IMR-90 (cell line): ENCODE measurements around the gene CARD19. TPM values are rescaled to one million over a fixed set of nuclear protein-coding genes. Genes with fewer than 3 reads are reported as not detected.

ENCODE experiments used
- ATAC-seq: fragments of 200-7000 bp; cut with Tn5 transposase; 2 replicates; pipeline ENCODE4 v1.9.1; 2020; ENCODE audit warnings: low read depth, mild to moderate bottlenecking, moderate library complexity
- BruUV-seq: library from RNA; stranded (reverse); fragments of 400-500 nt; replicated peaks from 2 replicates; lab custom pipeline; 2021; lab: Mats Ljungman, UMichigan
- CTCF ChIA-PET: fragments of 300-600 bp; formaldehyde crosslinking; extraction: SDS; loops from one replicate; lab custom pipeline; 2021; ENCODE audit warnings: antibody characterized with exemption; lab: Yijun Ruan, JAX
- POLR2A ChIA-PET: fragments of 300-600 bp; sonication (Branson Sonifier 250); formaldehyde crosslinking; loops from one replicate; lab custom pipeline; 2022; ENCODE audit warnings: antibody characterized with exemption; ENCODE audit not compliant: unreplicated experiment; lab: Charles Lee
- DNase-seq: peaks from one replicate; pipeline ENCODE4 v3.0.0; 2013
- H2AFZ ChIP-seq: replicated peaks from 2 replicates; pipeline ENCODE3; 2013; ENCODE audit warnings: low read length, mild to moderate bottlenecking; ENCODE audit not compliant: poor library complexity
- H2AK5ac ChIP-seq: 2 replicates; pipeline ENCODE4 v1.6.1; 2013; ENCODE audit warnings: low read depth, low read length, inconsistent platforms
- H2AK9ac ChIP-seq: replicated peaks from 2 replicates; pipeline ENCODE3; 2013; ENCODE audit warnings: mild to moderate bottlenecking, low read depth, low read length, moderate library complexity; ENCODE audit not compliant: poor library complexity
- H2BK120ac ChIP-seq: 2 replicates; pipeline ENCODE4 v1.6.1; 2013; ENCODE audit warnings: low read depth, low read length, inconsistent platforms
- H2BK15ac ChIP-seq: 3 replicates; pipeline ENCODE4 v1.6.1; 2013; ENCODE audit warnings: low read depth, low read length, inconsistent platforms
- H2BK20ac ChIP-seq: 2 replicates; pipeline ENCODE4 v1.6.1; 2013; ENCODE audit warnings: low read depth, mild to moderate bottlenecking, inconsistent platforms, low read length, moderate library complexity
- H2BK5ac ChIP-seq: 2 replicates; pipeline ENCODE4 v1.6.1; 2013; ENCODE audit warnings: mild to moderate bottlenecking, low read depth, low read length, inconsistent platforms; ENCODE audit not compliant: poor library complexity, severe bottlenecking
- H3K14ac ChIP-seq: replicated peaks from 2 replicates; pipeline ENCODE4 v1.6.1; 2013; ENCODE audit warnings: low read depth, low read length, inconsistent platforms
- H3K18ac ChIP-seq: 2 replicates; pipeline ENCODE4 v1.6.1; 2013; ENCODE audit warnings: low read depth, low read length, control low read depth
- H3K23ac ChIP-seq: 2 replicates; pipeline ENCODE4 v1.6.1; 2013; ENCODE audit warnings: low read depth, low read length, inconsistent platforms
- H3K27ac ChIP-seq: 2 replicates; pipeline ENCODE4 v1.5.1; 2013; ENCODE audit warnings: mild to moderate bottlenecking, control low read depth, low read length; ENCODE audit not compliant: insufficient read depth
- H3K27me3 ChIP-seq: 2 replicates; pipeline ENCODE4 v1.6.1; 2013; ENCODE audit warnings: low read length; ENCODE audit not compliant: control insufficient read depth, insufficient read depth
- H3K36me3 ChIP-seq: 2 replicates; pipeline ENCODE4 v1.6.1; 2013; ENCODE audit warnings: low read length, mixed read lengths; ENCODE audit not compliant: control insufficient read depth, insufficient read depth
- H3K4ac ChIP-seq: 2 replicates; pipeline ENCODE4 v1.6.1; 2013; ENCODE audit warnings: low read depth, low read length, inconsistent platforms
- H3K4me1 ChIP-seq: 2 replicates; pipeline ENCODE4 v1.6.1; 2013; ENCODE audit warnings: low read length, mixed read lengths; ENCODE audit not compliant: control insufficient read depth, insufficient read depth
- H3K4me2 ChIP-seq: 2 replicates; pipeline ENCODE4 v1.6.1; 2013; ENCODE audit warnings: low read depth, mild to moderate bottlenecking, control low read depth, low read length, moderate library complexity
- H3K4me3 ChIP-seq: 2 replicates; pipeline ENCODE4 v1.5.1; 2013; ENCODE audit warnings: low read depth, mild to moderate bottlenecking, control low read depth, low read length, moderate library complexity; ENCODE audit not compliant: insufficient read depth
- H3K56ac ChIP-seq: 2 replicates; pipeline ENCODE4 v1.6.1; 2013; ENCODE audit warnings: low read length, inconsistent platforms; ENCODE audit not compliant: insufficient read depth; ENCODE audit errors: extremely low read depth
- H3K79me1 ChIP-seq, 2 experiments: 2 replicates each; pipeline ENCODE4 v1.6.1; 2013; ENCODE audit warnings: low read length in 2 of 2, inconsistent platforms in 1 of 2, low read depth in 1 of 2
- H3K9ac ChIP-seq: 2 replicates; pipeline ENCODE4 v1.6.1; 2013; ENCODE audit warnings: low read depth, low read length, control low read depth
- H3K9me1 ChIP-seq: 2 replicates; pipeline ENCODE4 v1.6.1; 2013; ENCODE audit warnings: low read length, inconsistent platforms; ENCODE audit not compliant: insufficient read depth
- H3K9me3 ChIP-seq: 2 replicates; pipeline ENCODE4 v1.6.1; 2013; ENCODE audit warnings: low read length; ENCODE audit not compliant: control insufficient read depth, insufficient read depth
- H4K20me1 ChIP-seq: 2 replicates; pipeline ENCODE4 v1.6.1; 2013; ENCODE audit warnings: low read length, inconsistent platforms; ENCODE audit not compliant: insufficient read depth
- H4K5ac ChIP-seq: 2 replicates; pipeline ENCODE4 v1.6.1; 2013; ENCODE audit warnings: mild to moderate bottlenecking, low read depth, low read length, control low read depth
- H4K8ac ChIP-seq, 2 experiments: 2 replicates each; pipeline ENCODE4 v1.6.1; 2013; ENCODE audit warnings: low read depth in 2 of 2, low read length in 2 of 2, control low read depth in 1 of 2, inconsistent platforms in 1 of 2
- H4K91ac ChIP-seq: 2 replicates; pipeline ENCODE4 v1.6.1; 2013; ENCODE audit warnings: low read depth, low read length, inconsistent platforms; ENCODE audit not compliant: insufficient read depth
- NFE2L2 ChIP-seq: fragments of 150-350 bp; IDR thresholded peaks from 2 replicates; pipeline ENCODE4 v1.6.1; 2016; ENCODE audit warnings: low read depth, mild to moderate bottlenecking, low read length
- WGBS, 2 experiments: methylation state at CpG; one replicate each; pipeline versions ENCODE4 v1.1.5 to v1.1.7; 2013; ENCODE audit warnings: missing lambda C conversion rate in 2 of 2; ENCODE audit not compliant: insufficient read length in 1 of 2; ENCODE audit errors: extremely low coverage in 2 of 2; 5-methylcytosine and 5-hydroxymethylcytosine counted together
- dilution Hi-C: fragments of 300-500 bp; cut with HindIII; formaldehyde crosslinking; loops from one replicate; pipeline ENCODE4 v1.14.3; 2018; ENCODE audit warnings: low sequenced_read_pairs; ENCODE audit not compliant: unreplicated experiment
- in situ Hi-C: fragments of 300-500 bp; cut with MboI; formaldehyde crosslinking; loops from 3 replicates; pipeline ENCODE4 v1.14.3; 2019; ENCODE audit warnings: low sequenced_read_pairs, inconsistent platforms, mixed read lengths
- intact Hi-C: fragments of 100-400 bp; cut with micrococcal nuclease; formaldehyde crosslinking; loops from 2 replicates; pipeline ENCODE4 v1.10.0; 2022
- polyA plus RNA-seq, 3 experiments: library from polyadenylated mRNA; depleted of rRNA; stranded (reverse); fragments of >200 nt; gene quantifications; 2 replicates each; pipeline ENCODE4 v1.2.3, GENCODE V29; 2012; ENCODE audit warnings: low replicate concordance in 1 of 3
- total RNA-seq: library from RNA; depleted of rRNA; stranded (reverse); fragments of >200 nt; gene quantifications from 2 replicates; pipeline ENCODE4 v1.2.3, GENCODE V29; 2012

The CARD19 gene
- total and polyA plus RNA-seq, 2 of the 4 experiments (the other 2 are of a cell fraction): 17.4 to 111 TPM

DNA sequence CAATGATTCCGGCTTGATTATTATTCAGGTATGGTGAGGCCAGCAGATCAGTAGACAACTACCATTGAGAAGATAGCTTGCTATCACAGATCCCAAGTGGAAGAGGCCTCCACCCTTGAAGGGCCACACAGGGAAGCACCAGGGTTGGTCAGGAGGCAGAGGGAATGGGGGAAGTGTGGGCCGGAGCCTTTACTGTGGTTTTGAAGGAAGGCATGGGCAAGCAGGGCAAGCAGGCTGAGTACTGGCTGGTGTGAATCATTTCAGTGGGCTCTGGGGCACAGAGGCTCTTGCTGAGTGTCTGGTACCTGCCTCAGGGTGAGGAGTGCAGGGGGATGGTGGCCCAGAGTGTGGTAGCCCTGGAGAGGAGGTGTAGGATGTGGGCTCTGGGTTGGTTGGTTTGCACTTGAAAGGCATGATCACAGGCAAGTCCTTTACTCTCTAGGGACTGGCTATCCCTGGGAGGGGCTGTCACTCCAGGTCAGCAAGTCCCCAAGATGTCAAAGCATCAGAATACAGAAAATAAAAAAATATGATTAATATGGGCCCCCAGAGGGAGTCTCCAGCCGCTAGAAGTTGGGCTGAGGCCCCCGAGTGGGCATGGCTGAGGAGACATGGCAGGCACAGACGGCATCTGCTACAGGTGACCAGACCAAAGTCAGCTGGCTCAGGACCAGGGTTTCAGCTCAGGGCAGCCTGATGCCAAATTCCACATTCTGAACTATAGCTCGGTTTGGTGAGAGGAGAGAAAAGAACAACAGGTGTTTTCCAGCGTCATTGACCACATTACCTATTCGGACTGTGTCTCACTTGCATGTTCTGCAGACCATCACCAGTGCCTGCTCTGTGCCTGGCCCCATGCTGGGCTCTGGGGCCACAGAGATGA, 47.2 kb upstream of the CARD19 start:
- Histone ChIP-seq H2BK15ac (no peak overlapping the region), H3K9ac (no peak overlapping the region), H3K4ac (no peak overlapping the region), H3K4me1 (no peaks in the 10 kb centered on the region), H3K18ac (no peak overlapping the region), H3K4me2 (no peak overlapping the region), H2BK20ac (no peak overlapping the region), H3K27ac (no peak overlapping the region), H2AK5ac (no peak overlapping the region), H2AK9ac (no peak overlapping the region), H3K4me3 (no peak overlapping the region), H2AFZ (no peak overlapping the region), H4K5ac (no peak overlapping the region), H2BK5ac (no peak overlapping the region), H3K36me3 (no peaks in the 10 kb centered on the region), H3K56ac (no peak overlapping the region), H3K9me3 (no peaks in the 10 kb centered on the region; the same call in 1 of the 2 replicates), H4K8ac (no peak overlapping the region), H4K91ac (no peak overlapping the region), H3K23ac (no peak overlapping the region), H4K20me1 (no peaks in the 10 kb centered on the region), H2BK120ac (no peak overlapping the region), H3K27me3 (peaks cover 20% of the 10 kb centered on the region), H3K79me1 (no peaks in the 10 kb centered on the region), H3K14ac (no peak overlapping the region), H3K9me1 (no peaks in the 10 kb centered on the region)
- ATAC-seq: no peak
- DNase-seq: no peak
- dilution Hi-C loops (no loop called here), in situ Hi-C loops (no loop called here), intact Hi-C loops (no loop called here)
- CTCF ChIA-PET: no interaction called here
- no TSS peak for BruUV-seq
- no peak for TF ChIP-seq NFE2L2
- 85% methylated on average over 5 of the region's 8 CpGs; no CpG with 5 or more reads in 1 of the 2 experiments for WGBS, 2 experiments
- POLR2A ChIA-PET: no interaction called here
